8988T (cell line): ENCODE results near the gene ZNF536.
"Not testable (repeated sequence)": the region's sequence is repeated elsewhere in the genome, so short reads cannot be mapped to it uniquely, and the experiment has no call there.

ENCODE experiments used
- DNase-seq: peaks from one replicate; pipeline ENCODE4 v3.0.0; 2011

The ZNF536 gene

GRCh38 chr19:30342901-30343300 is 29.3 kb upstream of the ZNF536 start:
- no peak for DNase-seq

- no peak for DNase-seq
These were observed 27.4 kb upstream of the ZNF536 start for GRCh38 chr19:30344446-30345425.

GRCh38 chr19:30345686-30346085 is 26.5 kb upstream of the ZNF536 start:
- DNase-seq, result no peak

GRCh38 chr19:30346468-30346867 is 25.7 kb upstream of the ZNF536 start:
- not testable (repeated sequence) for DNase-seq

- no peak for DNase-seq
These were observed 23.0 kb upstream of the ZNF536 start for GRCh38 chr19:30349131-30349730.

- no peak for DNase-seq
These were observed 21.2 kb upstream of the ZNF536 start for GRCh38 chr19:30350692-30351663.

GRCh38 chr19:30351774-30352173 is 20.4 kb upstream of the ZNF536 start:
- no peak for DNase-seq

- no peak for DNase-seq
These were observed 18.7 kb upstream of the ZNF536 start for GRCh38 chr19:30353394-30353945.

- DNase-seq, result no peak
These were observed 16.6 kb upstream of the ZNF536 start for GRCh38 chr19:30355586-30355985.

GRCh38 chr19:30356951-30357579 is 15.1 kb upstream of the ZNF536 start:
- DNase-seq, result no peak

GRCh38 chr19:30357580-30357954 is 14.6 kb upstream of the ZNF536 start:
- DNase-seq, result no peak

GRCh38 chr19:30358319-30358718 is 13.9 kb upstream of the ZNF536 start:
- DNase-seq, result no peak

GRCh38 chr19:30358821-30359580 is 13.2 kb upstream of the ZNF536 start:
- DNase-seq, result no peak

GRCh38 chr19:30359936-30360335 is 12.2 kb upstream of the ZNF536 start:
- DNase-seq, result no peak

GRCh38 chr19:30360376-30361106 is 11.6 kb upstream of the ZNF536 start:
- no peak for DNase-seq

- no peak for DNase-seq
These were observed 11.1 kb upstream of the ZNF536 start for GRCh38 chr19:30361107-30361447.

GRCh38 chr19:30361721-30362120 is 10.5 kb upstream of the ZNF536 start:
- DNase-seq, result no peak

GRCh38 chr19:30362156-30362754 is 9.9 kb upstream of the ZNF536 start:
- DNase-seq, result no peak

- DNase-seq, result no peak
These were observed 9.1 kb upstream of the ZNF536 start for GRCh38 chr19:30363073-30363472.
